Airway epithelial cell (primary cell): ENCODE measurements around the gene PKIB. TPM values are rescaled to one million over a fixed set of nuclear protein-coding genes. Genes with fewer than 3 reads are reported as not detected.

Experiments used
- total RNA-seq: library from RNA; depleted of rRNA; stranded (reverse); fragments of >200 nt; gene quantifications from 2 replicates; pipeline ENCODE4 v1.2.3, GENCODE V29; 2015

PKIB gene, protein sequence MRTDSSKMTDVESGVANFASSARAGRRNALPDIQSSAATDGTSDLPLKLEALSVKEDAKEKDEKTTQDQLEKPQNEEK
- 4.1 and 4.9 TPM in 2 replicates for total RNA-seq

GRCh38 chr6:122609881-122610689, at the start of gene PKIB:
PKIB (plus strand) TSS chr6:122610405; CDS start chr6:122717795, 107,390 bp downstream.

Other genes starting within 250 kb of the PKIB start
- 13.8 and 16.6 TPM in 2 replicates for gene HSF2, start 210.8 kb upstream of the PKIB start, total RNA-seq
- gene SERINC1, start 138.6 kb upstream of the PKIB start, total RNA-seq, result 48.4 and 60.7 TPM in 2 replicates
- gene FABP7, start 169.3 kb downstream of the PKIB start, total RNA-seq, result not detected in 2 replicates
- 7.5 and 9.1 TPM in 2 replicates for gene SMPDL3A, start 178.9 kb downstream of the PKIB start, total RNA-seq